Peyer's patch (tissue), 4 donors: Measurements from ENCODE around the gene VASH1. TPM values are rescaled to one million over a fixed set of nuclear protein-coding genes. Genes with fewer than 3 reads are reported as not detected.

Experiments used
- DNase-seq, 3 donors: peaks; one replicate each; pipeline ENCODE4 v3.0.0-alpha.2; 2017 to 2019
- H3K27ac ChIP-seq, 4 donors: fragments of 200-600 bp; sonication (generic); one replicate each; pipeline ENCODE4 v1.5.1; 2016 to 2019
- H3K27me3 ChIP-seq, 2 donors: fragments of 200-600 bp; sonication (generic); one replicate each; pipeline ENCODE4 v1.5.1; 2019
- H3K36me3 ChIP-seq, 3 donors: fragments of 200-600 bp; sonication (generic); one replicate each; pipeline ENCODE4 v1.5.1; 2016 to 2019
- H3K4me1 ChIP-seq, 4 donors: fragments of 200-600 bp; sonication (generic); one replicate each; pipeline ENCODE4 v1.5.1; 2016 to 2019
- H3K4me3 ChIP-seq, 4 donors: fragments of 200-600 bp; sonication (generic); 1 replicate in 3 of 4; 2 replicates in 1 of 4; pipeline ENCODE4 v1.5.1; 2016 to 2019; ENCODE audit warnings: mild to moderate bottlenecking in 1 of 4
- H3K9me3 ChIP-seq, 4 donors: fragments of 200-600 bp; sonication (generic); one replicate each; pipeline ENCODE4 v1.5.1; 2016 to 2019; ENCODE audit warnings: mild to moderate bottlenecking in 1 of 4
- CTCF ChIP-seq, 6 experiments: fragments of 450-650 bp in 4 of 6; fragments of 200-600 bp in 2 of 6; sonication (generic) in 1 of 6; IDR thresholded peaks; one replicate each; pipeline ENCODE4 v1.5.1; 2017 to 2019; ENCODE audit warnings: antibody characterized with exemption in 6 of 6, mild to moderate bottlenecking in 3 of 6, moderate library complexity in 1 of 6
- POLR2A ChIP-seq, 2 donors: fragments of 450-650 bp; IDR thresholded peaks; one replicate each; pipeline ENCODE4 v1.5.1; 2017; ENCODE audit warnings: antibody characterized with exemption in 2 of 2, mild to moderate bottlenecking in 2 of 2, moderate library complexity in 2 of 2
- total RNA-seq, 4 donors: library from RNA; depleted of rRNA; stranded (reverse); fragments of >200 nt; gene quantifications; one replicate each; pipeline ENCODE4 v1.1.0, GENCODE V29; 2016

Gene VASH1
- total RNA-seq, 4 donors from 2014 or later = 1.6 to 33.0 (median 3.2) TPM

DNA sequence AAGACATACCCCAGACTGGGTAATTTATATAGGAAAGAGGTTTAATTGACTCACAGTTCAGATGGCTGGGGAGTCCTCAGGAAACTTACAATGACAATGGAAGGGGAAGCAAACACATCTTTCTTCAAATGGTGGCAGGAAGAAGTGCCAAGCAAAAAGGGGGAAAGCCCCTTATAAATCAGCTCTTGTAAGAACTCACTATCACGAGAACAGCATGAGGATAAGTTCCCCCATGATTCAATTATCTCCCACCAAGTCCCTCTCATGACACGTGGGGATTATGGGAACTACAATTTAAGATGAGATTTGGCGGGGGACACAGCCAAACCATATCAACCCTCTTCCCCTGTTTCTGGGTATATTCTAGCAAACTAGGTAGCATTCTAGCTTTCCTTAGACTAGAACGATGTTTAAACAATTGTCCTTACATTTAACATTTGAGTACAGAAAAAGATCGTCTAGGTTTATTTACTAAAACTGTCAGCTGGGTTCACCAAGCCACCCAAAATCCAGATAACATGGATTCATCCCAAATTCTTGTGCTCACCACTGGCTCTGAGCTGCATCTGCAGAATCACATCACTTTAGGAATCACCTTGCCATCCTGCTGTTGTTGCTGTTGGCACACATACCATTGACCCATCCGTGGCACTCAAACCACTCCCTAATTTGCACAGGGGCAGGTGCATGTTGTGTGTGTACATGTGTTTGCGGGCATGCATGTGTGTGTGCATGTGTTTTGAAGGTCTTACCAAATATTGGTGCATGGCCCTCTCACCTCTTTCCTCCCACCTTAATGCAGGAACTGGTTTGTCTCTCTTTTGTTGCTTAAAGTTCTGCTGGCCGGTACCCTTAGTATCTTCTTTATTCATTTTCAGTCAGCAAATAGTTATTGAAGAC is 36.4 kb upstream of the VASH1 start:
- H3K9me3 ChIP-seq = no peaks in the 10 kb centered on the region
- TF ChIP-seq CTCF (IDR thresholded peaks at IDR 0.05) = no peak
- no peak for TF ChIP-seq POLR2A (IDR thresholded peaks at IDR 0.05)
- peaks cover 0 to 10% (median 3%) of the 10 kb centered on the region in 4 donors for H3K4me1 ChIP-seq
- no peaks in the 10 kb centered on the region for H3K27me3 ChIP-seq
- H3K4me3 ChIP-seq = no peak overlapping the region
- no peak for DNase-seq
- no peaks in the 10 kb centered on the region for H3K36me3 ChIP-seq
- no peak overlapping the region for H3K27ac ChIP-seq

GRCh38 chr14:76726551-76726970 is 34.7 kb upstream of the VASH1 start:
- Histone ChIP-seq H3K27ac (peak overlapping the region in 1 of 4 donors; percentile 3), H3K27me3 (no peaks in the 10 kb centered on the region), H3K36me3 (no peaks in the 10 kb centered on the region), H3K4me1 (no peaks in the 10 kb centered on the region), H3K9me3 (no peaks in the 10 kb centered on the region), H3K4me3 (no peak overlapping the region)
- no peak for DNase-seq
- TF ChIP-seq CTCF (IDR thresholded peaks at IDR 0.05) = no peak
- no peak for TF ChIP-seq POLR2A (IDR thresholded peaks at IDR 0.05)

DNA sequence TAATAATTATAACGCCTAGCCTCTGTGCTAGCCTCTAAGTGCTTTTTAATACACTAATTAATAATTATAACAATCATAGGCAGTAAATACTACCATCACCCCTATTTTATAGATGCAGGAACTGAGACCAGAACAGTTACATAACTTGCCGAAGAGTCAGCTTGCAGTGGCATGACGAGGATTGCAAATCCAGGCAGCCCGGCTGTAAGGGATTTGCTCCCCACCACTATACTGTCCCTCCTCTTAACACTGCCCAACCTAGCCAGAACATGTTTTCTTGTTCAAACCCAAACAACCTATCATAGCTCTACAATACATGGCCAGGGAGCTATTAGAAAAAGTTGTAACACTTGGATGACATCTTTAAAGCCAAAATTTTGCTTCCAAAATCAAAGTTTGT is 33.9 kb upstream of the VASH1 start:
- TF ChIP-seq POLR2A (IDR thresholded peaks at IDR 0.05) (no peak), CTCF (IDR thresholded peaks at IDR 0.05) (no peak)
- no peak for DNase-seq
- no peaks in the 10 kb centered on the region for H3K27me3 ChIP-seq
- no peak overlapping the region for H3K27ac ChIP-seq
- no peaks in the 10 kb centered on the region for H3K9me3 ChIP-seq
- no peaks in the 10 kb centered on the region for H3K36me3 ChIP-seq
- H3K4me3 ChIP-seq = no peak overlapping the region
- H3K4me1 ChIP-seq = no peaks in the 10 kb centered on the region

DNA sequence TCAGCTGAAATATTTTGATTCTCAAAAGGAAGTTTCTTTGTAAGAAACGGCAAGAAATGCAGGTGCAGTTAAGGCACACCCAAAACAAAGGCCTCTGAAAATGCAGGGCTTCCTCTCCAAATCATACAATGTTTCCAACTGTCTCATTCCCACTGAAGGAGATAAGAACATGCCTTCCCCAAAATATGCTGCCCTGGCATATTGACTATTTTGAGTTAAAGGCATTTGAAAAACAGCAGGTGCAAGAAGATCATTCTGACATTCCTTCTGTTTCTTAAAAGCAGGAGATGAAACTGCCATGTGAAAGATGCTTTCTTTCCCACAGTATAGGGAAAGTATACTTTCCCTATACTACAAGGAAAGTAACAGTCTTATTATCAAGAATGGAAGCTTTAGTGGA is 33.4 kb upstream of the VASH1 start:
- DNase-seq = no peak
- Histone ChIP-seq H3K36me3 (no peaks in the 10 kb centered on the region), H3K27ac (no peak overlapping the region), H3K4me1 (no peaks in the 10 kb centered on the region), H3K4me3 (no peak overlapping the region), H3K9me3 (no peaks in the 10 kb centered on the region), H3K27me3 (no peaks in the 10 kb centered on the region)
- TF ChIP-seq POLR2A (IDR thresholded peaks at IDR 0.05) = no peak
- no peak for TF ChIP-seq CTCF (IDR thresholded peaks at IDR 0.05)

DNA sequence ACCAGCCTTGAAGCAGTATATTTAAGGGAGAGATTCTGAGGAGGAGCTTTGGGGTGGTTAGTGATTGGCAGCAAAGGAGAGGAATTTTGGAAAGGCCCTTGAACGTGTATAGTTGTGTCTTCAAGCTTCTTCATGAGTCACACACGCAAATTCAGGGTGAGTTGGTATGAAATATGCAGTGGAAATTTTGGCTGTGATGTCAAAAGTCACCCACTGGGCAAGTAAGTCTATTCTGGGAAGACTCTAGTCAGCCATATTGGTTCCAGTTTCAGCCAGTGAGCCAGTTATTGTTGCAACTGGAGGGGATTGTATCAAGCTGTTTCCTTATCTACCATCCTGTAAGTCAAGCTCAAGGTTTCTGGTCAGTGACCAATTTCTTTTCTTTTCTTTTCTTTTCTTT is 32.0 kb upstream of the VASH1 start:
- H3K27ac ChIP-seq = no peak overlapping the region
- no peaks in the 10 kb centered on the region for H3K9me3 ChIP-seq
- no peak overlapping the region for H3K4me3 ChIP-seq
- TF ChIP-seq POLR2A (IDR thresholded peaks at IDR 0.05) = no peak
- no peak for TF ChIP-seq CTCF (IDR thresholded peaks at IDR 0.05)
- no peaks in the 10 kb centered on the region for H3K27me3 ChIP-seq
- no peaks in the 10 kb centered on the region for H3K36me3 ChIP-seq
- H3K4me1 ChIP-seq = no peaks in the 10 kb centered on the region
- no peak for DNase-seq
